ENCODE data around the gene DPEP2NB. TPM values are rescaled to one million over a fixed set of nuclear protein-coding genes. Genes with fewer than 3 reads are reported as not detected.
"Not testable (repeated sequence)": the region's sequence is repeated elsewhere in the genome, so short reads cannot be mapped to it uniquely, and the experiment has no call there.

DPEP2NB gene, protein sequence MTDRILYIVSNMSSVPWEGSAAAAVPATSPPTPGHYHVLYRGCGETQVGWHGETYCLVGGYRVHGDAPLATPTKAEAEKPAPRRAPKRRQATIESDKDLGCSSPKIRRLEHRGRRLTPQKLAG
- total RNA-seq = not detected
- long read RNA-seq = 0 reads

DNA sequence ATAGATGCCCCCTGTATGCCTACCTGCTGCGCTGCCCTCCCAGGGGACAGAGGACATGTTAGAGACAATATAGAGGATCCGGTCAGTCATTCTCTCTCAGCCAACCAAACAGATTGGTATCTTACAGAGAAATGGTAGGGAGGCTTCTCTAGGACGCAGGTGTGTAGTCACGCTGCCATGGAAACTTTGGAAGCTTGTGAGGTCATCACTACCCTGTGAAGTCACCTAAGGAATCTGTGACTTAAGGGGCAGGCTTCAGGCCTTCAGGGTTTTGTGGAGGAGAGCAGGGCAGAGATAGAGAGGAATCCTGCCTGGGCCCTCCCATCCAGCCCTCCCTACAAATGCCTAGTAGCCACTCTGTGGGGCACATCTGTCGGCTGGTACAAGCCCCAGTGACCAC is at the start of gene DPEP2NB:
Gene DPEP2NB, minus strand, starts transcription at position 231 of the 400 bp plus-strand sequence. Its CDS starts 141 bp downstream, at position 90.
- DNase-seq (ENCODE audit: low spot score) = no peak

DNA sequence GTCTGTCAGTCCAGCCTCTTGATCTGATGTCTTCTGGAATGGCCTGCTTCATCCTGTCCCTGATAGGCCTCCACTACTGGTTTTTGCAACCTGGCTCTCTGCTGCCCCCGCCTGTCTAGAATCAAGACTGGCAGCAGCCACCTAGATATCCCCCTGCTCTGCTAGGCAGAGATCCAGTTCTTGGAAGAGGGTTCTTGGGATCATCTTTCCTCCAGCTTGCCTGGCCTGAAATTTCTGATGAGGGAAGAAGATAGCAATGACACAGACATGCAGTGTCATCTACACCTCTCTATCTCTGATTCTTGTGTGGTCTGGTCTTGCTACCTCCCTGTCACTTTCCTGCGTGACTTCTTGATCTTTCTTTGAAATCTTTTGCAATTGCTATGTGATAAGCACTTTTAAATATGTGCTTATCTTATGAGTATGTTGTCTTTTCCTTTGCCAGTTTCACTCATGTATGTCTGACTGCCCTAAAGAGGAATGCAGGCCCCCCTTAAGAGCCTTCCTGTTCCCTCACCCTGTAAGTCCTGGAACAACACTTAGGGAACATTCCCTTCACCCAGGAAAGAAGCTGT is 49.2 kb upstream of the DPEP2NB start:
- peak; percentile 89 for DNase-seq (ENCODE audit: low spot score)

DNA sequence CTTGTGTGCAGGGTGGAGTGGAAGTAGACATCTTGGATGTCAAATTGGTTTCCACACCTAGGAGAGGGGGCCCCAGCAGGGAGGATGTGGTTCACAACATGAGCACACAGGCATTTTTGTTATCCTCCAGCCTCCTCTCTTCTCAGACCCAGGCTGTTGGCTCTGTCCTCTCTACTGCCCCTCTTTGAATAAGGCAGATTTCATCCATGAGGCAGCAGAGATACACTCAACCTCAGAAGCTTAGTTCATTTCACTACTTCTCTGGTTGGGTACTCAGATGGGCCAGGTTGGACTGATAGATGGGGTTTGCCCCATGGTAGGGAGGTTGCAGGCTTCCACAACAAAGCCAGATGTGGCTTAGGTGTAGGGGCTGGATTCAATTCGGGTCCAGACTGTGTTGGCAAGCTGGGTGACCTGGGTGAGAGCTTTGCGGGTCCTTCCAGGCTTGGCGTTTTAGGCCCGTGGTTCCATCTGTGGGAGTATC is 47.2 kb upstream of the DPEP2NB start:
- DNase-seq (ENCODE audit: low spot score) = peak; percentile 51

DNA sequence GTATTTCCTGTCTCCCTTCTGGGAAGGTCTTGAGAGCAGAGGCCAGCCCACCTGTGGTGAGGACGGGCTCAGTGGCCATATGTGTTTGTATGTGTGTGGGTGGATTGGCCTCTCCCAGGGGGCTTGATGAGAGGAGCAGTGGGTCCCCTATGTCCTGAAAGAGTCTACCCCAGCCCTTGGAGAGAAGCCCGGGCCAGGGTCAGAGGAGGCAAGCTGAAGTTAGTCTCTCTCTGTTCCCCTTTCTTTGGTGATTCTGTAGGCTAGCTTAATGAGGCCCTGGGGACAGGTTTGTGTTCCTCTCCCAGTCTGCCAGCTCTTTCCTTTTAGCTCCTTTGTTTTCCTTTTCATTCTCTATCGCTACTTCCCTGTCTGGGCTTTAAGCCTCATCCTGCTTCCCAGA is 45.7 kb upstream of the DPEP2NB start:
- DNase-seq (ENCODE audit: low spot score) = no peak

DNA sequence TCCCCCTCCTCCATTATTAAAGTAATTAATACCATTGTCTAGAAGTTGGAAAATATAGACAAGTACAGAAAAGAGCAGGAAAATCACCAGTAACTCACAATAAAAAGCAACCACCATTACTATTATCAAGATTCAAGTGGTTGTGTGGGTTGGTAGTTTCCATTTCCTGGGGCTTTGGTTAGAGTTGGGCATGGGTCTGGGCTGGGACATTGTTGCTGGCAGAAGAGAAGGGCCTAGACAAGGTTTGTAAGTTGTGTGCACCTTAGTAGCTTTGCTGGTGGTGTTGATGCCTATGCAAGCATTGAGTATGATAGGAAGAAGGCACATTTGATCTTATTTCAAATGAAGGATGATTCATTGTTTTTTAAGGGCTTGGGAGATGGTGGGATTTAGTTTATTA is 44.1 kb upstream of the DPEP2NB start:
- DNase-seq (ENCODE audit: low spot score) = no peak

DNA sequence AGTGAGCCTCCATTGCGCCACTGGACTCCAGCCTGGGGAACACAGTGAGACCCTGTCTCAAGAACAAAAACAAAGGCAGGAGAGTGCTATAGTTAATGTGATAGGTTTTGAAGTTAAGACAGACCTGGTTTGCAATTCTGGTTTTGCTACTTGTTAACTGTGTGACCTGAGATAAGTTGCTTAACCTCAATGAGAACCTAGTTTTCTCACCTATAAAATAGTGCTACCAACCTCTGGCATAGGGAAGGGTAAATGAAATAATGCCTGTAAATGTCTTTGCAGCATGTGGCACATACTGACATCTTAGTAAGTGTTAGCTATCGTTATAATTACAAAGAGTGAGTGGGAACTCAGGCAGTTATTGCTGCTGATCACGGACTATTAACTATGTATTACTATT is 39.7 kb upstream of the DPEP2NB start:
- DNase-seq (ENCODE audit: low spot score) = no peak

DNA sequence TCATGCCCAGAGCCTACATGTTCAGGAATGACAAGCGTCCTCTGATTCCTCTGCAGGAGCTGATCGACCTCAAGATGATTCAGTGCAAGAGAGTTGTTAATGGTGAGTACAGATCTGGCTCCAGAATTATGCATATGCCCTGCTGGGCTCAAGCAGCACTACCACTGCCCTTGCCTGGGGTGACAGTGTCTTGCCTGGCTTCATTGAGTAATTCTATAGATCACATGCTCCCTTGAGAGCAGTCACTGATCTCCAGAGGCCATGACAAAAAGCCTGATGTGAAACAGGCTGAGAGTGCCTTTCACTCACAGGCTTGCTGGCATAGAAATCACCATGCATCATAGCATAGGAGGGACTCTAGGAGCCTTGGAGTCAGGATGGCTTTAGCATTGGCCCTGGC is 33.7 kb upstream of the DPEP2NB start:
- DNase-seq (ENCODE audit: low spot score) = no peak

DNA sequence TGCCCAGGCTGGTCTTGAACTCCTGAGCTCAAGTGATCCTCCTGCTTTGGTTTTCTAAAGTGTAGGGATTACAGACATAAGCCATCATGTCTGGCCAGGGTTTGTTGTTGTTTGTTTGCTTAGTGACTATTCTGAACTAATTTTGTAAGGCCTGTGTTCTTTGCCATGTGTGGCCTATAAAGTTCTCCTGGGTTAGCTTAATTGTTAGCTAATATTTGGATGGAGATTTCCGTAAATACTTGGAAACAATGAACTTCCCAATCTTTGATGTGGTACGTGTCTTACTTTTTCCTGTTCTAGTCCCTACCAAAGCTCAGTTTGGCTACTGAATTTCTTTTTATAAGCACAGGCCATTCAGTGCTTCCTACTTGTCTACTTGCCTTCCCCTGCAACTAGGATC is 32.3 kb upstream of the DPEP2NB start:
- DNase-seq (ENCODE audit: low spot score) = no peak

DNA sequence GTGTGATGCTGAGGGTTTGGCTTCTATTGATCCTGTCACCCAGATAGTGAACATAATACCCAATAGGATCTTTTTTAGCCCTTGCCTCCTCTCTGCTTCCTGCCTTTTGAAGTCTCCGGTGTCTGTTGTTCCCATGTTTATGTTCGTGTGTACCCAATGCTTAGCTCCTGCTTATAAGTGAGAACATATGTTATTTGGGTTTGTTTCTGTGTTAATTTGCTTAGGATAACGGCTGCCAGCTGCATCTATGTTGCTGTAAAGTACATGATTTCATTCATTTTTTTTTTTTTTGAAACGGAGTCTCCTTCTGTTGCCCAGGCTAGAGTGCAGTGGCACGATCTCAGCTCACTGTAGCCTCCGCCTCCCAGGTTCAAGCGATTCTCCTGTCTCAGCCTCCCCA is 30.4 kb upstream of the DPEP2NB start:
- no peak for DNase-seq (ENCODE audit: low spot score)

DNA sequence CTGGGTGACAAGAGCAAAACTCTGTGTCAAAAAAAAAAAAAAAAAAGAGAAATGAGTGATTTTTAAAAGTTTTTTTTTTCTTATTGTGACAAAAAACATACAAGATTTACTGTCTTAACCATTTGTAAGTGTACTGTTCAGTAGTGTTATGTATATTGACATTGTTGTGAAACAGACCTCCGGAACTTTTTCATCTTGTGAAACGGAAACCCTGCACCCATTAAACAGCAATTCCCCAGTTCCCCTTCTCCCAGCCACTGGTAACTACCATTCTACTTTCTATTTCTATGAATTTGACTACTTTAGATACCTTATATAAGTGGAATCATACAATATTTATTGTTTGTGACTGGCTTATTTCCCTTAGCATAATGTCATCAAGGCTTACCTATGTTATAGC is 26.1 kb upstream of the DPEP2NB start:
- no peak for DNase-seq (ENCODE audit: low spot score)

DNA sequence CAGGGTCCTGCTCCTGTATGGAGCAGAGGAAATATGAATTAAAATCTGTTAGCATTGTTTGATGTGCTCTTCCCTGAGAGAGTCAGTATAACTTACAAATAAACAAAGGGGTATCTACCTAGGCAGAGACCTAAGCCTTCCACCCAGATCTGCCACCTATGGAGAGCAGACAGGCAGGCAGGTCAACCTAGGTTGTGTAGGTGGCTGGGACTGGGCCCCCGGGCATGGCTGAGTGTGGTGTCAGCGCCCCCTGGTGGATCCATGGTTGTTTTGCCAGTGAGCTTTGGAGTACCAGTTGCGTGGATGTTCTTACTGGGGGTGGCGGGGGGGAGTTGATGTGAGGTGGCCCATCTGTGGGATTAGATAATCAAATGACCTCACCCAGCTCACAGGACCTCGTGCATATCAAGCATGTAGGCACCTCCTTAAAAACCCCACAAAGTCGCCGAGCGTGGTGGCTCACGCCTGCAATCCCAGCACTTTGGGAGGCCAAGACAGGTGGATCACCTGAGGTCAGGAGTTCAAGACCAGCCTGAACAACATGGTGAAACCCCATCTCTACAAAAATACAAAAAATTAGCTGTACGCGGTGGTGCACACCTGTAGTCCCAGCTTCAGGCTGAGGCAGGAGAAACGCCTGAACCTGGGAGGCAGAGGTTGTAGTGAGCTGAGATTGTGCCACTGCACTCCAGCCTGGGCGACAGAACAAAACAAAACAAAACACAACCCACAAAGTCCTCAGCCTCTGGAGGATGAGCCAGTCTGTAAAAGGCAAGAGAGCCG is 25.0 kb upstream of the DPEP2NB start:
- DNase-seq (ENCODE audit: low spot score) = no peak

DNA sequence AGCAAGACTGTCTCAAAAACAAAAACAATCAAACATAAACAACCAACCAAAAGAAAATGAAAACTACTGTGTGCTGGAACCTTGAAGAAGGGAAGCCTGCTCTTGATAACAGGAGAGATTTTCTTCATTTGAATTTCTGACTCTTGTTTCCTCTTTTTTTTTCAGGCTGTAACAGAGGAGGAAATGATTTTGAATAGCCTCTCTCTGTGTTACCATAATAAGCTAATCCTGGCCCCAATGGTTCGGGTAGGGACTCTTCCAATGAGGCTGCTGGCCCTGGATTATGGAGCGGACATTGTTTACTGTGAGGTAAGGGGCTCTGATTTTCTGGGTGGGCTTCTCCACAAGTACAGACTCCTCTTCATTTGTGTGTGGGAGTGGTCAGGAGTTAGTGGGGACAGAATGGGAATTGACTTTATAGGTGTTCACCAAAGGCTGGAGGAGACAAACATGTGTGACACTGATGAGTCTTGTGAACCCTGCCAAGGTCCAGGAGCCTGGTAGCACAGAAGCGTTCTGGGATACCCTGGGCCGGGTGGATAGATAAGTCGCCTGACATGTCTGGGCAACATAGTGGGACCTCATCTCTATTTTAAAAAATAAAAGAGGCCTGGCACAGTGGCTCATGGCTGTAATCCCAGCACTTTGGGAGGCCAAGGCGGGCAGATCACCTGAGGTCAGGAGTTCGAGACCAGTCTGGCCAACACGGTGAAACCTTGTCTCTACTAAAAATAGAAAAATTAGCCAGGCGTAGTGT is 22.3 kb upstream of the DPEP2NB start:
- DNase-seq (ENCODE audit: low spot score) = no peak

DNA sequence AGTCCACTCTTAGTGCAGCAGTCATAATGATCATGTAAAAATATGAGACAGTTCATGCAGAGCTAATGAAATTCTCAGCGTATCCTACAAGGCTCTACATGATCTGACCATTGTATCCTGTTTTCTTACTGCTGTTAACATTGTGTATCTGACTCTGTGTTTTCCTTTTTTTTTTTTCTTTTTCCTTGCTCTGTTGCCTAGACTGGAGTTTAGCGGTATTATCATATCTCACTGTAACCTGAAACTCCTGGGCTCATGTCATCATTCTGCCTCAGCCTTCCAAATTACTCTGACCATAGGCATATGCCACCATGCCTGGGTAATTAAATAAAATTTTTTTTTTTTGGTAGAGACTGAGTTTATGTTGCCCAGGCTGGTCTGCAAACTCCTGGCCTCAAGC is 19.5 kb upstream of the DPEP2NB start:
- no peak for DNase-seq (ENCODE audit: low spot score)

DNA sequence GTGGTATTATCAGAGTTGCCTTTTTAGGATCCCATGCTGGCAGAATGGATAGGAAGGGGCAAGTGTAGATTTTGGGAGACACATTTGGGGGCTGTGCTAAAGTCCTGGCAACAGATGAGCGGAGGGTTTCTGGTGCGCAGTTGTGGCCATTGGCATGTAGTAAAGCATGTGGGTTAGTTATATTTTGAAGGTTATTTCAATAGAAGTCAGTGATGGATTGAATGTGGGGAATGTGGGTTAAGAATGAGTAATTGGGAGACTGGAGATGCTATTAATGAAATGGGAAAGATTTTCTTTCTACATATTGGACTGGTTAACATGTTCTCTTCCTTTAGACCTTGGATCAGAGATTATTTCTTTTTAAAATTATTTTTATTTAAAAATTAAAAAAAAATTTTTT is 17.4 kb upstream of the DPEP2NB start:
- DNase-seq (ENCODE audit: low spot score) = no peak

DNA sequence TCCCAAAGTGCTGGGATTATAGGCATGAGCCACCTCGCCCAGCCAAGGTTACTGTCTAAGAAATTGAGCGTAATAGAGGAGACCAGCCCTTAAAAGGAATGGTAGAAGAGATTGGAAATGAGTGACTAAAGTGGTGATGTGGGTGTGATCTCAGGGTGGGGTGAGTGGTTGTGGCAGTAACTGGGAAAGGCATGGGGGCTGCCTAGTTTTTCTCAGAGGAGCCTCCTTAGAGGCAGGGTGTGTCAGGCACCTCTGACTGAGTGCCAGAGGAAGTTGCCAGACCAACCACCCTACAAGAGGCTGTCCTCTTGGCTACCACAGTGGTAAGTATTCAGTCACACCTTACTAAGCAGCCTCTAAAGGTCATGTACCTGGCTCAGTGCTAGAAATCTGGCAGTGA is 16.2 kb upstream of the DPEP2NB start:
- DNase-seq (ENCODE audit: low spot score) = no peak

DNA sequence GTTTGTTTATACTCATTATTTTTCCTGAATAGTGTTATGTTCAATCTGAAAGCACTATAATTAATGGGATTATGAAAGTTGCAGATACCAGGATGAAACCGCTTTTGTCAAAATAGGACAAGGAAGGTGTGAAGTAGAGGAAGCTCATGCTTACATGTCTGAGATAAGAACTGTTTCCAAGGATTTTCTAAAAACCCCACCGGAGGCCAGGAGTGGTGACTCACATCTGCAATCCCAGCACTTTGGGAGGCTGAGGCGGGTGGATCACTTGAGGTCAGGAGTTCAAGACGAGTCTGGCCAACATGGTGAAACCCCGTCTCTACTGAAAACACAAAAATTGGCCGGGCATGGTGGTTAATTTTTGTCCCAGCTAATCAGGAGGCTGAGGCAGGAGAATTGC is 14.4 kb upstream of the DPEP2NB start:
- DNase-seq (ENCODE audit: low spot score) = not testable (repeated sequence)

DNA sequence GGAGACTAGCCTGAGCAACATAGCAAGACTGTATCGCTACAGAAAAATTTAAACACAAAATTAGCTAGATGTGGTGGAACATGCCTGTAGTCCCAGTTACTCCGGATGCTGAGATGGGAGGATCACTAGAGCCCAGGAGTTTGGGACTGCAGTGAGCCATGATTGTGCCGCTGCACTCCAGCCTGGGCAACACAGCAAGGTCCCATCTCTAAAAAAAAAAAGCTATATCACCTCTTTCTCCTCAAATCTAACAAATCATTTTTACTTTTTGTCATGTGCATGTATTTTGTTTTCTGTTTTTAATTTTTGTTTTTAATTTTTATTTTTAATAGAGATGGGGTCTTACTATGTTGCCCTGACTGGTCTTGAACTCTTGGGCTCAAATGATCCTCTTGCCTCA is 13.3 kb upstream of the DPEP2NB start:
- DNase-seq (ENCODE audit: low spot score) = no peak

DNA sequence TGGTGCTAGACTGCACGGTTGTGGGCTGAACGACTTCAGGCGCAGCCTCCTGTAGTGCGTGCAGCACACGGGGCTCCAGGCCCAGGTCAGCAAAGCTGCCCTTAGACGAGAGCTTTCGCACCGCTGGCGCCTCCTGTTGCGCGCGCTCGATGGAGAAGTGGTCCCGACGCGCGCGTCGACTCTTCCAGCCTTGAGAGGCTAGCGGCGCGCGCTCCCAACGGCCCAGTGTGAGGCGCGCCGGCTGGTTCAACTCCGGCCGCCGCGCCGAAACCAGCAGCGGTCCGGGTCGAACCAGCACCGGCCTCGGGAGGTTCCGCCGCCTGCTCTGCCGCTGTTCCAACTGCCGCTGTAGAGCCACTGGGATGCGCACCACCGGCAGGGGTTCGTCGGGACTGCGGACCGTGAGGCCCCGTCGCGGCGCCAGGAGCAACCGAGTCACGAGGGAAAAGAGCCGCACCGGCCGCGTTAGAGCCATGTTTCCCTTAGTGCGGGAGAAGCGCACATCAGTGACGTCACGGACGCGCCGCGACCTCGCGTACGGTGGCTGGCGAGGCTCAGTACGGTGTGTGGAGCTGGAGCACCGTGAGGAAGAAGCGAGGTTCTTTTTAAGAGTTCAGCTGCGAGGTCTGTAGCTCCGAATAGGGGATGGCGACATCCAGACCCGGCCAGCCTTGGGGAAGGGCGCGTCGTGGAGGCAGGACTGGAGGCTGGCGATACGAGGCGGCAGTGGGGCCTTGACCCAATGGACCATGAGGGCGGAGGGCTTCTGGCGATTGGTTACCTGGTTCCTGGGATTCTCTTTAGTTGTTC is 7.2 kb upstream of the DPEP2NB start, which contains the start of the genes DDX28 and DUS2:
Gene DDX28, minus strand, starts transcription at position 505 of the 810 bp plus-strand sequence. Its CDS starts 30 bp downstream, at position 475.
Gene DUS2, plus strand, starts transcription at position 557 of the 810 bp plus-strand sequence. CDS start 14,740 bp downstream, outside the sequence.
- DNase-seq (ENCODE audit: low spot score) = peak; percentile 99

DNA sequence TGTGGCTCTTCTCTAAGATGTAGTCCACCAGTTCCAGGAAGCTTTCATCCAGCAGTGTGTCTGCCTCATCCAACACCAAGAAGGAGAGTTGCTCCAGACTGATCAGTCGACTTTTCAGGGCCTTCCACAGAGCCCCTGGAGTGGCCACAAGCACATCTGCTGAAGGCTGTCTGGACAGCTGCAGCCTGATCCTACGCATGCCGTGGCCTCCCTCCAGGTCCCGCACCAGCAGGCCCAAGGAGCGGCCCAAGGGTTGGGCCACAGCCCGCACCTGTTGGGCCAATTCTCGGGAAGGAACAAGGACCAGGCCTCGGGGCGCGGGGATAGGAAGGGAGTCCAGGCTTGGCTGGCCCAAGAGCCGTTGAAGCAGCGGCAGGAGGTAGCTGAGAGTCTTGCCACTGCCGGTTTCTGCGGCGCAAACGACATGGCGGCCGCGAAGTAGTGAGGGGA is 6.6 kb upstream of the DPEP2NB start:
- DNase-seq (ENCODE audit: low spot score) = no peak

DNA sequence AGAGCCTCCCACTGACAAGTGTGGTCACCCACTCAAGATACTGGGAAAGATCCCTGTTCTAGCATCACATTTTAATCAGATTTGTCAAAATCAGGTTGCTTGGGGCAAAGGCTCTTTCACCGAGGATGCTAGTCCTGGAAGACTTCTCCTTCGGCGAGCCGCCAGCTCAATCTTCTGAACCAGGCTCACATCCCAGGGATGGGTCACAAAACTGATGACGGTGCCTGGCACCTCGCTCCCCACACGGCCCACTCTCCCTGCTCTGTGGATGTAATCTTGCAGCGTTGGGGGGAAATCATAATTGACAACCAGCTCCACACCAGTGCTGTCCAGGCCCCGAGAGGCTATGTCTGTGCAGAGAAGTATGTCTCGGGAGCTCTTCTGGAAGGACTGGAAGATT is 5.8 kb upstream of the DPEP2NB start:
- DNase-seq (ENCODE audit: low spot score) = no peak

Data from mesenteric fat pad (tissue), 1 donor.